GM12874 (cell line): Measurements from ENCODE around the gene XKR7.

ENCODE experiments used
- CTCF ChIP-seq: IDR thresholded peaks from 2 replicates; pipeline ENCODE4 v1.5.1; 2011; ENCODE audit warnings: low read depth, mild to moderate bottlenecking, control low read depth, low read length, moderate library complexity; ENCODE audit not compliant: insufficient read depth

XKR7 gene

GRCh38 chr20:31962761-31963160, 5.2 kb upstream of the XKR7 start:
- TF ChIP-seq CTCF, result no peak

- no peak for TF ChIP-seq CTCF
These were observed 4.1 kb upstream of the XKR7 start for GRCh38 chr20:31963889-31964288.

GRCh38 chr20:31966991-31967655, 828 bp upstream of the XKR7 start:
- no peak for TF ChIP-seq CTCF

- no peak for TF ChIP-seq CTCF
These were observed 558 bp downstream of the XKR7 start for GRCh38 chr20:31968291-31969126.

GRCh38 chr20:31969991-31970390, 2.0 kb downstream of the XKR7 start:
- no peak for TF ChIP-seq CTCF

GRCh38 chr20:31972471-31973021, 4.6 kb downstream of the XKR7 start:
- no peak for TF ChIP-seq CTCF

- no peak for TF ChIP-seq CTCF
These were observed 6.3 kb downstream of the XKR7 start for GRCh38 chr20:31974296-31974695.
